Stimulated activated CD4-positive, alpha-beta T cell treated with anti-CD3 and anti-CD28 coated beads, Interleukin-4, amount 100 ng/mL, for 4 hours (primary cell): Measurements from ENCODE around the gene WBP2.
A peak's percentile ranks its signal among the peaks of the same experiment; 100 is the strongest.

ENCODE experiments used
- DNase-seq, 2 experiments: peaks; one replicate each; pipeline ENCODE4 v3.0.0-alpha.2; 2020

Gene WBP2

DNA sequence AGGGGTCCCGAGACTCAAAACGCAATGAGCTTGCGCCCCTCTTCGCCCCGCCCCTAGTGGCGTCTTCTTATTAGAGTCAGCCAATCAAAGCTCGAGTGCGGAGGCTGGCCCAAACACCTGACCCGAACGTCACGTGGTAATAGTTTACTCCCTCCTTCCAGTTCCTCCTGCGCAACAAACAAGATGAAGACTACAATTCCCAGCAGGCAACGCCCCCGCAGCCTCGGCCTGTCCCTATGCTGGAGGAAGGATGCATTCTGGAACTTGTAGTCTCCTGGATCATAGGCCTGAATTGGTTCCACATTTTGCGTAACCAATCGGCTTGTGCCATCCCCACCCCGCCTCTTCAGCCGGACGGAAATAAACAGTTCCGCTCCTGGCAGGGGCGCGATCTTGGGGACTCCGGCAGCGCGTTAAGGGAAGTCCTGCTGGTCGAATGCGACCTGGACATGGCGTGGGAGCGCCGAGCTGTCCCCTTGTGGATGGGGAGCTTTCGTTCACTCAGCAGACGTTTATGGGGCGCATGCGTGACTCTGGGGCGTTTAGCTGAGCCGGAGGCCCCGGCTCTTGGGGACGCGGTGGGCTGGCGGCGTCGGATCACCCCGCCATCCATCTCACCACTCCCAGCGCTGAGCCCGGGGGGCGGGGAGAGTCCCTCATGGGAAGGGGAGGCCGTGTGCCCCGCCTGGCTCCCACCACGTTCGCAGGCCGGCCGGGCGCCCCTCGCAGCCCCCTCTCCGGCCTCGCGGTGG is at the start of gene WBP2:
TSS of gene WBP2 (minus strand) at position 26 of the 752 bp plus-strand sequence. CDS start 38 bp downstream, outside the sequence.
- peak; percentile 91 to 99 for DNase-seq

DNA sequence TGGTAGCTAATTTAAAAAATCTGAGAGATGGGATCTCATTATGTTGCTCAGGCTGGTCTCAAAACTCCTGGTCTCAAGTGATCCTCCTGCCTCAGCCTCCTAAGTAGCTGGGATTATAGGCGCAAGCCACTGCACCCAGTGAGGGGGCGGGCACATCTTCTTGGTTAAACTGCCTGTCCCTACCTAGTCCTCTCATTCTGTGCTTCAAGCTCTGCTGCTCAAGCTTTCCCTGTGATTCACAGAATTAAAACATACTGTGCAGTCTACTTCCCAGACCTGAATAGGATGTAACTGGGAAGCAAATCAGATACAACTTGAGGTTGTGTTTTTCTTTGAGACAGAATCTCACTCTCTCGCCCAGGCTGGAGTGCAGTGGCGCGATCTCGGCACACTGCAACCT is 47.3 kb upstream of the WBP2 start:
- no peak for DNase-seq

DNA sequence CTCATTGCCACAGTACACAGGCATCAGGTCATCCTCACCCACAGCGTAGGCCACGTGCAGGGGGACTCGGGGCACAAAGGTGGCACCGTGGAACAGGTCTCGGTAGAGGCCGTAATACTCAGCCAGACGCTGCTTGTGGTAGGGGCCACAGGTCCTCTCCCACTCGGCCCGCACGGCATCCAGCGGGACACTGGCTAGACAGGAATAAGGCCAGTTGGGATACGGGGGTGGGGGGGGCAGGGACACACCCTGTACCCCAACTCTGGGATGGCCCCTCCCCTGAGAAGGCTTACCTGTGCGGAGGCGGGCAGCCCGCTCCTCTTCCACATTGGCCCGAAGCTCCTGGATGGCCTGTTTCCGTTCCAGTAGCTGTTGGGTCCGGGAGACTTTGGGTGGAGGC is 46.6 kb upstream of the WBP2 start:
- no peak for DNase-seq

DNA sequence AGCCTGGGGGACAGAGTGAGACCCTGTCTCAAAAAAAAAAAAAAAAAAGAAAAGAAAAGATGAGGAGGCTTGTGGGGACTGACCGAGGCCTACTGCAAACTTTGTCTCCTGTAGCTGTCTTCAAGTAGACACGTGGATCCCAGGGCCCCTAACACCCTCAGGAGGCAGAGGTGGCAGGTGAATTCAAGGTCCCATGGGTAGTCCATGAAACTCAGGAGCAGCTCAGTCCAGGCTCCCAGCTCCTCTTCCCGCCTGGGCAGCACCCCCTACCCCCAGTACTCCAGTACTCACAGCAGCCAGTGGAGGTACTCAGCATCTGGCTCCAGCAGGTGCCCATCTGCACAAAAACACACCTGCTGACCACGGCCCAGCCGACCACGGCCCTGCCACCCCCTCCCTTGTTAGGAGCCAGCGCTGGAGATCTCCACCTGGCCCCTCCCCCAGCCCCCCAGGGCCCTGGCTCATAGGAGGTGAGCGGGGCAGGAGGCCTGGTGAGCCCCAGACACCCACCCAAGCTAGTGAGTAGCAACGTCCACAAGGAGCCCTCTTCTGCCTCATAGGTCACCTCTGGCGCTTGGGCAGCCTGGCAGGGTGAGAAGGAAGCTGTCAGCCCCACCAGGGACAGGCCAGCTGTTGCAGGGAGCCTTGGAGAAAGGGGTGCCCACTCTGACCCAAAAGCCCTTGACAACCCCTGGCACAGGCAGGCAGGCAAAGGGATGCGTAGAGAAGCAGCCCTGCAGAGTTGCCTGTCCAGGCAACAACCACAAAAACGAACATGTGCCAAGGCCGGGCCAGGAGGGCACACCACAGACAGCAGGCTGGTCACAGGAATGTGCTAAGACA is 45.8 kb upstream of the WBP2 start:
- no peak for DNase-seq

DNA sequence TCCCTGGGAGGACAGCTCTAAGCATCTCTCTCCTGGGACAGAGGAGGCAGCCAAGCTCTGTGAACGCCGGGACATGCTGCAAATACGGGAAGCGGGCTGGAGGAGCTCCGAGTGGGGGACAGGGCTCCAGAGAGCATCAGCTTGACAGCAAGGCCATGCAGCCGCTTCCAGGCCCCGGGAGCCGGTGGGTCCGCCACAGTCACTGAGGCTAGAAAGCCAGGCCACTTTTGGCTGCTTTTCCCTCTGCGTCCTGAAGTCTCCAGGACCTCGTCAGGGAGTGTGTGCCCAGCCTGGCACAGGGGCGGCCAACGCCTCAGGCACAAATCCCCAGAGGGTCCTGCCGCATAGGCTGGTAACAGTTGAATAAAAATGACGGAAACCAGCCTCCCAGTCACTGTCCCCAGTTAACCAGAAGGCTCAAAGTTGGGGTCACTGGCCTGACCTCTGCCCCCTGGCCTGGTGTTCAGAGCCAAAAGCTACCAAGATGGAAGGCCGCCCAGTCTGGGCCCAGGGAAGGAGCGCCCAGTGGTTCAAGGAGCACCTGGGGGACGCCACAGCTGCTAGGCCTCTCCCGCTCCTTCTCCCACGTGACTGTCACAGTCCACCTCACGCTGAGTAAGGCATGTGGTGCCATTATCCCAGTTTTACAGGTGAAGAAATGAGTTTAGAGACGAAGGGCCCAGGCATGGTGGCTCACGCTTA is 44.8 kb upstream of the WBP2 start:
- no peak for DNase-seq

DNA sequence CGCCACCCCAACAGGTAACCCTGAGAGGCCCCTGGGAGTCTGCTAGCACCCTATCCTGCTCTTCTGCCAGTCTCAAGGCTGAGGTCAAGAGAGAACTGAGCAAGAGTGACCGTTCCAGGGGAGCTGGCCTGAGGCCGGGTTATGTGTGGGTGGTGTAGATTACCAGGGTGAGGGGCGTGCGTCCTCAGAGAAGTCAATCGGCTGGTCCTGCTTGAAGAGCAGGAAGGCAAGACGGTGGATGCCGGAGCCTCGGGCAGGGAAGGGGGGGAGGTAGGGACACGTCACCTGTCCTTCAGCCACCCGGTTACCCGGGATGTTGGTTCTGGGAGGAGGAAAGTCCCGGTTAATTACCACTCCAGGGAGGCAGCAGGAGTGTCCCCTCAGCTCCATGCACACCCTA is 44.2 kb upstream of the WBP2 start:
- DNase-seq = no peak

DNA sequence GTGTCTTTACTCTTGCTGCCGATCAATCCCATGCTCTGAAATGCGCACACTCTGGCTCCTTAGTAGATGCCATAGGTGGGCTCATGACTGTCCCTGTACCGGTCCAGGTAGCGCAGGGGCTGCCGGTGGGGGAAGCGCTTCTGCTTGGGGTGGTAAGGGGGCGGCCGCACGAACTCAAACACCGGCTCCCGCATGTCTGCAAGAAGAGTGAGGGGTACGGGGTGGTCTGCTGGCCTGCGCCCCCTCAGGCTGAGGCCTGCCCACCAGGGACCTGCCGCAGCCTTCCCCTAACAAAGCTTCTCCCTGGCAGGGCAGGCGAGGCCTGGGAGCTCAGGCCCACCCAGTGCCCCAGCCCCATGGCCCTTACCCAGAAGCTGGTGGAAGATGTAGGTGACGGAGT is 43.7 kb upstream of the WBP2 start:
- no peak for DNase-seq

DNA sequence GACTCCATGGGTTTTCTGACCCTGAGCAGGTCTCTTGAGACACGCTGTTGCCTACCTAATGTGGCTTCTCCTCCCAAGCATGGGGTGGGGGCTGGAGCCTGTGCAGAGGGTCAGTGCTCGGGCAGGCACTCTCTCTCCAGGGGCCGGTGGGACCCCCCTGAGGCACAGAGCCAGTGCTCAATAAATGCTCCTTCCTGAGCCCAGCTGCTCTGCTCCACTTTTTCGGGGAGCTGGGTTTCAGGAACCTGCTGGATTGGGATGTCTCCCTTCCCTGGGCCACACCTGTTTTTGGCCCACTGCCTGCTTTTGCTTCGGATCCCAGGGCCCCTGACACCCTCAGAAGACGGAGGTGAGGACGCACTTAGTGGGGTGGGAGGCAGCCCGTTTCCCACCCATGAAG is 42.9 kb upstream of the WBP2 start:
- no peak for DNase-seq

DNA sequence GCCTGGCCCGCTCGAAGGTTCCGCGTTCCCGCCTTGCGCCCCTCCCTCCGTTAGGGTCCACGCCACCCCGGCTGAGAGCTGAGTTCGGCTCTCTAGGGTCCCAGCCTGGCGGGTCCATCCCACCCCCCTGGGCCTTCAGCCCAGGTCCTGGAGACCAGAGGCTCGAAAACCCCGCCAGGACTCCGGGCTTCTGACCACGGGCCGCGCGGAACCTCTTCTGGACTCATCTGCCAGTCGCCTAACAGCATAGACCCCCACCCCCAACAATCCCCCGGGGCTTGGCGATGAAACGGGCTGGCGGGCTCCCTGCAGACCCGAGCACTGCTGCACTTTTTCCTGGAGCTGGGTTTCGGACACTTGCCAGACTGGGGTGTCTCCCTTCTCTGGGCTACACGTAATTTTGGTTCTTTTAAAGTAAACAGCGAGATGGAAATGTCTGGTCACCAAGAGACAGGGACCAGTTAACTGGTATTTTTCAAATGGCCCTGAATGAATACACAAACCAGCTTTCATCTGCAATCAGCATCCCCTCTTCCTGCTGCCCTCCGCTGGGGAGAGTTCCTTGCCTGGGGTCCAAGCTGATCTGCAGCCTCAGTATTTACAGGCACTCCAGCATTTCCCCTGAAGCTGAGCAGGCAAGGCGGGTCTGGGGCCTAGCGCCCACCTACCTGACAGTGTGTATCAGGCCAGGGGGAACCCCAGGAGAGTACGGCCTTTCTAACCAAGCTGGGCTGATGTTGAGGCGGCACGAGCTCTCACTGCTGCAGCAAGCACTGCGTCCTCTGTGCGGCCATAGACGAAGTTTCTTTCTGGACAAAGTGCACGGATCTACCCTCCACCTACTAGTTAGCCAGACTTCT is 42.3 kb upstream of the WBP2 start:
- no peak for DNase-seq

DNA sequence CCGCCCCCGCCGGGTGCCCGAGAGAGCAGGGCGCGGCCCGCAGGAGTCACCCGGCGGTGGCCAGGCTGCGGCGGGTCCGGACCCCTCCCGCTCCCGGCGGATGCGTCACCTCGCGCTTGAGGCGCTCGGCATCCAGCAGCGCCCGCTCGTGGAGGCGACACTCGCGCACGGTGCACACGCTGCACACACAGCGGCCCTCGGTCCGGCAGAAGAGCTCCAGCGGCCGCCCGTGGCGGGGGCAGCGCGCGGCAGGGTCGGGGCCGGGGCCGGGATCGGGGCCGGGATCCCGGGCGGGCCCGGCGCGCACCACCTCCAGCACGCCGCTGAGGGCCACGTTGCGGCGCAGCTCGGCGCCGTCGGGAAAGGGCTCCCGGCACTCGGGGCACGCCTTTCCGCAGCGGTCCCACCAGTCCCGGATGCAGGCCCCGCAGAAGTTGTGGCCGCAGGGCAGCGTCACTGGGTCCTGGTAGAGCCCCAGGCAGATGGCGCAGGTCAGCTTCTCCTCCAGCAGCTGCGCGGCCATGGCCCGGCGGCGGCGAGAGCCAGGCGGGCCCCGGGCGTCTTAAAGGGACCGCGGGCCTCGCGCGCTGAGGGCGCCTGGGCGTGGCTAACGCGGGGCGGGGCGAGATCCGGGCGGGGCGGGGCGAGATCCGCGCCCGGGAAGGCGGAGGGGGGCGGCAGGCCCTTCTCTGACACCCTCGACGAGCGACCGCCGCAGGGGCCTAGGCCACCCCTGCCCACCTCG is 41.5 kb upstream of the WBP2 start, which contains the start of gene TRIM65:
TSS of gene TRIM65 (minus strand) at position 537 of the 745 bp plus-strand sequence. CDS start at position 523, 14 bp downstream.
- DNase-seq = peak; percentile 81 to 82

DNA sequence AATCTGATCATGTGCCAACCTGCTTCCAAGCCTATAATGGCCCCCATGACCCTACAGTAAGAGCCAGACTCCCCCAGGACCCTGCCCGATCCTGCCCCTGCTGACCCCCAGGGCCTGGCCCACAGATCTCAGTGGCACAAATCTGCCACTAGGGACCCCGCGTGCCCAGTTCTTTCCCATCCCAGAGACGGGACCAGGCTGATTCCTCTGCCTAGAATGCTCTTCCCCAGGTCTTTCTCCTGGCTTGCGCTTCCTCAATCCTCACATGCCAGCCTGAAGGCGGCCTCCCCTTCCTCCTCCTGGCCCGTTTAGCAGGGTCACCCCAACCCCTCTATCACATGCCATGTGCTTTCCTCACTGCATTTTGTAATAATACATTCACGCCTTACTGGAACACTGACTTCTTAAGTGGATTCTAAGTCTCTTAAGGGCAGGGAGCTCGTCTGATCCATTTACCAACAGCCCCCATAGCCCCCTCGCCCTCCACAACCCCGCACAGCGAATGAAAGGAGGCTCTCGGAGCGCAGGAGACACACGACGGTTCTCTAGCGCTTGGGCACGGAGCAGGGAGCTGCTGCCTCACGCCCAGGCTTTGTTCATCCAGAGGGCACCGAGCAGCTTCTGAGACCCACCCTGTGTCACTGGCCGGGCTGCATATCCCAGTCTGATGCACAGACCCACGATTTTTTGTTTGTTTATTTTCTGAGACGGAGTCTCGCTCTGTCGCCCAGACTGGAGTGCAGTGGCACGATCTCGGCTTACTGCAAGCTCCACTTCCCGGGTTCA is 40.4 kb upstream of the WBP2 start:
- DNase-seq = no peak

DNA sequence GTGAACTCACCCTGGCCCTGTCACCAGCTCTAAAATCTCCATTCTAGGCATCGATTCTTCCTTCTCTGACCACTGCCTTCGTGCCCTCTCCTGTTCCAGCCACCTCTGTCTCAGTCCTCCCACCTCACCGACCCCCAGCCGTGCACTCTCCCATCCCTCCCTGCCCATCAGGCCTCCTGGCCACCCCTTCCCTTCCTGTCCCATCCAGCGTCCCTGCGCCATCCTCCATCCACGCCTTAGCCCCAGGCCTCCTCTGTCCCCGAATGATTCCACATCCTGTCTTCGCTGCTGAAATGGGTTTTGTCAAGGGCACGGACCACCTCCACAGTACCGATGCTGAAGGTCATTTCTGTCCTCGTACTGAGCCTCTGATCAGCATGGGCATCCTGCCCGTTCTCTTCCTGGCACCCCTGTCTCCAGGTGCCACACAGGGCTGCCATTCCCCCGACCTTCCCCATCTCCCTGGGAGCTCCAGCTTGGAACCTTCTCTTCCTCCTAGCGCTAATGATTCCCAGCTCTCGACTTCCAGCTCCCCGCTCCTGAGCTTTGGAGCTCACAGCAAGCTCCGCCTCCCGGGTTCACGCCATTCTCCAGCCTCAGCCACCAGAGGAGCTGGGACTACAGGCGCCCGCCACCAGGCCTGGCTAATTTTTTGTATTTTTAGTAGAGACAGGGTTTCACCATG is 39.1 kb upstream of the WBP2 start:
- DNase-seq = no peak

DNA sequence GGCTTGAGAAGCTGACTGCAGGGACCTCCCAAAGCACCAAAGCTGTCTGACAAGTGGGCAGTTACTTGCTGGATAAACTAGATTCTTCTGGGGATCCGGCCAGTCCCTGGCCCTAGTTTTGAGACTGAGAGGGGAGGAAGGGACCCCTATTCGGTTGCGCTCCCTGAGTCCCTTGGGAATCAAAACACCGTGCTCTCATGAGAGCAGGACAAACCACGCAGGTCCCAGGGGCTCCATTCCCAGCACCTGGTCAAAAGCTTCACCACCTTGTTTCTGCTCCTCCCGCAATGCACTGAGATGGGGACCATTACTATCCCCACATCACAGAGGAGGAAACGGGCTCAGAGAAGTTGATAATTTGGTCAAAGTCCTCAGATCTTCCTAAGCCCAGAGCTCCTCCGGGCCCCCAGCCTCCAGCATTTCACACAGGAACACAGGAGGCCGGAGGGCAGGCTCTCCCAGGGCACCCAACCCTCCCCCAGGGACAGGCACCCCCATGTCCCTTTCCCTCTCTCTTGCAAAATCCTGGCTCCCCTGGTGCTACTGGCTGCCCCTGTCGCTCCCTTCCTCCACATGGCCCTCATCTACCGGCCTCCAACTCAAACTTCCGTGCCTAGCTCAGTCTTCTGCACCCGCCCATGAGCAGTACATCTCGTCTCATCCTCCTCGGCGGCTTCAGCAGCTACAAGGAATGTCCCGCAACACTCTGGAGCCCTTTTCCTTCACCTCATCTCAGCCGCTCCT is 38.3 kb upstream of the WBP2 start:
- no peak for DNase-seq

DNA sequence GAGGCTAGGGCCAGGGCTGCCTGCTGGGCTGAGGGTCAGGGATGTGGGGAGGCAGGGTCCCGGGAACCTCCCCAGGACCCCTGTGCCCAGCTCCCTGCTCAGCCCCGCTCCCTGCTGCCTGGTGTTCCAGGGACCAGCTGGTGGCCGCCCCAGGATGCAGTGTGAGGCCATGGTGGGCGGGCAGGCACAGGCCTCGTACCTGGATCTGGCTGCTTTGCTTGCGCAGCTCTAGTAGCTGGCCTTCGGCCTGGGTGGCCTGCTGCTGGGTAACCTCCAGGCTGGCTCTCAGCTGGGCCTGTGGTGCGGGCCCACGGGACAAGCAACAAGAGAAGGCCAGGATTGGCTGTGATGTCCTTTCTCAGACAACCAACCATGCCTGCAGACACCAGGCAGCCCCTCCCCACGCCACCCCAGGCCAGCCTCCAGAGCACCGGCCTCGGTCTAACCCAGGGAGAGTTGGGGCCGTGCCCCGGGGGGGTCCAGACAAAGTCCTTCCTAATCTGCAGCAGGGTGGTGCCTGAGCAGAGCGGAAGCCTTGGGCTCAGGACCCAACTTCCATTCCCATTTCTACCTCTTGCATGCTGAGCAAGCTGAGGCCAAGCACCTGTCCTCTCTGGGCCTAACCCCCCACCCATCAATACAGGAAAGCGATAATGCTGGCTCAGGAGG is 37.6 kb upstream of the WBP2 start:
- no peak for DNase-seq

DNA sequence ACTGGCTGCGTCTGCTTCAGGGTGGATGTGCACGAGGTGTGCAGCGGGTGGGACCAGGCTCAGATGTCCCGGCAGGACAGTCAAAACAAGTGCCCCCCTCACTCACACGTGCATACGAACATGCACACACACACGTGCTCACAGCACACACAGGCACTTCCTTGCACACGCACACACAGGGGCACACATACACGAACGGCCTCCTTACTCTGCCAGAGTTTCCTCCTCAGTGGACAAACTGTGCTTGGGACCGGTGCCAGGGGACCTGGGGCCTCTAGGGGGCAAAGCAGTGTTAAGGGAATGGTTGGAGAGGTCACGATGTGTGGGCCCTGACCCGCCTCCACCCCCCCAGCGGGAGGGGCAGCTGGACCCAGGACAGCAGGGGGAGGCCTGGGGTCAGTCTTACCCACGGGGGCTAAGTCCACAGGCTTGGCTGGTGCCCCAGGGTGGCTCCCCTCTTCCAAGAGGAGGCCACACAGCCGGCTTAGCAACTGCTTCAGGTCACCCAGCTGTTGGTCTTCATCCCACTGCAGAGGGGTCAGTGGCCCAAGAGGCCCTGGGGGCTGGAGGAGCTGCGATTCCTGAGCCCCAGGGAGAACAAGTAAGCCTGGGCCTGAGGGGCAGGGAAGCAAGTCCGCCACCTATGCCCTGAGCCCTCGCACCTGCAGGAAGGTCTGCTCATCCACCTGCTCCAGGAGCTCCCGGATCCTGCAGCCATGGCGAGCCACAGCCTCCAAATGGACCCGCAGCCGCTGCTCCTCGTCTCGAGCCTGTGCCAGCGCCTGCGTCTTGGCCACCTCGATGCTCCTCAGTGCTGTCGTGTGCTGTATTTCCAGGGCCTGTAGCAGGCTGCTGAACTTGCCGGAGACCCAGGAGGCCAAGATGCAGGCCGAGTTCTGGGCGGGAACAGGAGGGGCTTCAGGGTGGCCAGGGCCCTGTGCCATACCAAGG is 36.7 kb upstream of the WBP2 start:
- DNase-seq = no peak

DNA sequence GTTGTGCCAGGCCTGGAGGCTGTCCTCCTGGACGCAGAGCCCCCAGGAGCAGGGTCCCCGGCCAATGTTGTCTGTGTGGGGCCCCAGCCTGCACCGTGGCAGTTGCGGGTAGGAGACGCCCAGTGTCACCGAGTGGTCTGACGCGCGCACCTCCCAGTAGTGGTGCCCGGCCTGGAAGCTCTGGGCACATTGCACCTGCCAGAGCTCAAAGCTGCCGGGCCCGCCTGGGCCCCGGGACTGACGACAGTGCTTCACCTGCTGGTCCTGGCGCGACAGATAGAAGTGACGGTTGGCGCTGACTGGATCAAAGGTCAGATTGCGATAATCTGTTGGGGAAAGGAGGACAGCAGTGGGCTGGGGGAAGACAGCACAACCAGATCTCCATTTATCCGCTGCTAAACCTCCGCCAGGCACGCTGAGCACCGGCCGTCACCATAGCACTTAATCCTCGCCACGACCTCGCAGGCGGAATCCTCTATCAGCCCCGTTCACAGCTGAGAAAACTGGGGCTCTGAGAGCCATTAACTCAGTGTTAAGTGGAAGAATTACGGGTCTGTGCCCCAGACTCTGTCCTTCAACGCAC is 36.0 kb upstream of the WBP2 start:
- no peak for DNase-seq

DNA sequence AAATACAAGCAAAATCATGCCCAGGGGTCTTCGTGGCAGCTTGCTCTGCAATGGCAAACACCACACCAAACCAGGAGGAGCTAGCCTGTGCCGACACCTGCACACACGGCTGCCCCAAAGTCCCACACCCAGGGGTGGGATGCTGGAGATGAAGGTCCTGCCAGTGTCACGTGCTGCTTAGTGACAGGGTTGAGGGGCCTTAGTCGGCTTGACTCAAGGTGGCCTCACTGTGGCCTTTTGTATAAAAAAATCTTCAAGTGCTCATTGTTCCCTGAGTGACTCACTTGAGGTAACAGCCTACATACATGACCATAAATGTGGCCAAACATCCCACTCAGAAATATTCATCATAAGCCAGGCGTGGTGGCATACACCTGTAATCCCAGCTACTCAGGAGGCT is 34.3 kb upstream of the WBP2 start:
- DNase-seq = no peak
